ENCODE data around the gene ADCY3. TPM values are rescaled to one million over a fixed set of nuclear protein-coding genes. Genes with fewer than 3 reads are reported as not detected.

The ADCY3 gene
- total RNA-seq, 1 experiment from 2014 or later: 39.5 TPM

GRCh38 chr2:24816884-24817283, 103.2 kb downstream of the ADCY3 start:
- H3K27ac Mint-ChIP-seq: peak overlapping the region; percentile 44 to 76 (median 50); a peak in 5 of 7 replicates

More at GRCh38 chr2:24816884-24817283, 103.2 kb downstream of the ADCY3 start:
- Histone ChIP-seq H3K23me2 (ENCODE audit: insufficient read length, low read depth, low read length, poor library complexity, severe bottlenecking) (no peaks in the 10 kb centered on the region), H2AK5ac (ENCODE audit: insufficient read length, low read length) (no peak overlapping the region), H3K14ac (ENCODE audit: insufficient read depth, low read length) (no peak overlapping the region), H3K9me3 (ENCODE audit: control insufficient read depth, low read depth, low read length) (no peaks in the 10 kb centered on the region), H2BK20ac (ENCODE audit: low read depth, low read length, poor library complexity, severe bottlenecking) (no peak overlapping the region), H3K4me1 (ENCODE audit: insufficient read depth, low read length) (peaks cover 9% of the 10 kb centered on the region), H3K18ac (ENCODE audit: insufficient read length, low read depth, low read length) (no peak overlapping the region), H2BK15ac (ENCODE audit: low read depth, low read length) (no peak overlapping the region), H3K4me2 (ENCODE audit: insufficient read depth, insufficient read length, low read length) (no peak overlapping the region), H3K27me3 (ENCODE audit: insufficient read depth, low read length) (no peaks in the 10 kb centered on the region), H3K56ac (ENCODE audit: insufficient read length, low read depth, low read length) (no peak overlapping the region), H3K9ac (ENCODE audit: extremely low read depth, insufficient read length, low read length) (no peak overlapping the region), H3K27ac (ENCODE audit: insufficient read length, low read depth, low read length) (no peak overlapping the region), H4K8ac (replicated peaks; ENCODE audit: insufficient read length, low read depth, low read length) (no peak overlapping the region), H3T11ph (ENCODE audit: low read length) (no peak overlapping the region), H3K79me1 (ENCODE audit: insufficient read depth, low read depth, low read length, poor library complexity, severe bottlenecking) (no peaks in the 10 kb centered on the region), H2BK120ac (ENCODE audit: low read depth, low read length, poor library complexity, severe bottlenecking) (no peak overlapping the region), H3K79me2 (ENCODE audit: insufficient read depth, low read length) (0 out of 2 replicates have a peak, but pooled peaks cover 2% of the 10 kb centered on the region), H3K4ac (ENCODE audit: low read depth, low read length) (no peak overlapping the region), H2BK5ac (ENCODE audit: insufficient read length, low read length) (no peak overlapping the region), H3K23ac (ENCODE audit: insufficient read length, low read depth, low read length) (no peak overlapping the region), H4K20me1 (ENCODE audit: control insufficient read depth, insufficient read depth, insufficient read length) (no peaks in the 10 kb centered on the region), H2BK12ac (ENCODE audit: insufficient read length, low read depth, low read length) (no peak overlapping the region), H4K5ac (ENCODE audit: insufficient read length, low read depth, low read length) (no peak overlapping the region), H4K91ac (ENCODE audit: insufficient read length, low read depth, low read length) (no peak overlapping the region), H2AFZ (ENCODE audit: low read length) (no peak overlapping the region)
- Mint-ChIP-seq H3K27me3 (ENCODE audit: low read depth) (no peaks in the 10 kb centered on the region; the same call in 1 of the 2 replicates), H3K4me3 (no peak overlapping the region), H3K9me3 (peaks cover 0 to under 1% of the 10 kb centered on the region in 2 experiments; a peak in 1 of 5 replicates), H3K4me1 (peaks cover 19 to 28% of the 10 kb centered on the region in 2 experiments), H3K36me3 (ENCODE audit: insufficient read depth in 1 of 3, low read depth in 3 of 3) (peaks cover 65 to 86% (median 86%) of the 10 kb centered on the region in 3 experiments)
- no CpG with 5 or more reads among the region's 4 CpGs for WGBS (ENCODE audit: extremely low coverage, insufficient read length, low lambda C conversion rate)
- no peak for DNase-seq
- TF ChIP-seq CTCF (conservative IDR thresholded peaks at IDR 0.05): no peak

All from H9 (cell line).